Suprapubic skin (tissue), 4 donors: ENCODE data around the gene CCDC106. TPM values are rescaled to one million over a fixed set of nuclear protein-coding genes. Genes with fewer than 3 reads are reported as not detected.

ENCODE experiments used
- DNase-seq, 2 donors: peaks; one replicate each; pipeline ENCODE4 v3.0.0-alpha.2; 2019; ENCODE audit warnings: low spot score in 2 of 2
- H3K27ac ChIP-seq: fragments of 200-600 bp; sonication (generic); one replicate; pipeline ENCODE4 v1.5.1; 2019
- H3K27me3 ChIP-seq: fragments of 200-600 bp; sonication (generic); one replicate; pipeline ENCODE4 v1.5.1; 2019
- H3K36me3 ChIP-seq: fragments of 200-600 bp; sonication (generic); one replicate; pipeline ENCODE4 v1.5.1; 2019
- H3K4me1 ChIP-seq: fragments of 200-600 bp; sonication (generic); one replicate; pipeline ENCODE4 v1.5.1; 2019
- H3K4me3 ChIP-seq: fragments of 200-600 bp; sonication (generic); one replicate; pipeline ENCODE4 v1.5.1; 2019; ENCODE audit warnings: mild to moderate bottlenecking
- H3K9me3 ChIP-seq: fragments of 200-600 bp; sonication (generic); one replicate; pipeline ENCODE4 v1.5.1; 2019
- CTCF ChIP-seq, 2 donors: fragments of 200-600 bp in 1 of 2; fragments of 450-650 bp in 1 of 2; sonication (generic) in 1 of 2; IDR thresholded peaks; one replicate each; pipeline ENCODE4 v1.5.1; 2016 to 2019; ENCODE audit warnings: antibody characterized with exemption in 2 of 2, mild to moderate bottlenecking in 1 of 2, moderate library complexity in 1 of 2
- EP300 ChIP-seq: sonication (generic); formaldehyde crosslinking; IDR thresholded peaks from one replicate; pipeline ENCODE4 v1.6.1; 2017; ENCODE audit warnings: antibody characterized with exemption
- POLR2A ChIP-seq, 2 donors: fragments of 450-650 bp; IDR thresholded peaks; one replicate each; pipeline ENCODE4 v1.6.1; 2017; ENCODE audit warnings: antibody characterized with exemption in 2 of 2, mild to moderate bottlenecking in 2 of 2, moderate library complexity in 2 of 2
- POLR2AphosphoS5 ChIP-seq, 3 donors: sonication (generic); formaldehyde crosslinking; IDR thresholded peaks; one replicate each; pipeline ENCODE4 v1.6.1; 2017; ENCODE audit warnings: antibody characterized with exemption in 3 of 3
- WGBS: methylation state at CpG from one replicate; pipeline ENCODE4 v1.1.5; 2018; 5-methylcytosine and 5-hydroxymethylcytosine counted together
- total RNA-seq, 4 donors: library from RNA; depleted of rRNA; stranded (reverse); fragments of >200 nt; gene quantifications; one replicate each; pipeline ENCODE4 v1.1.0, GENCODE V29; 2016

Gene CCDC106
- total RNA-seq, 4 donors from 2014 or later = 6.2 to 18.3 (median 8.5) TPM

GRCh38 chr19:55605637-55606470 is 42.2 kb upstream of the CCDC106 start, which contains the start of gene ZNF865:
Gene ZNF865, plus strand, starts transcription at chr19:55605647. Its CDS starts 7,972 bp downstream, at chr19:55613619.
- H3K4me1 ChIP-seq = peaks cover 43% of the 10 kb centered on the region
- no peaks in the 10 kb centered on the region for H3K27me3 ChIP-seq
- H3K36me3 ChIP-seq = peaks cover 27% of the 10 kb centered on the region
- peak; percentile 86 to 88 for DNase-seq
- no peaks in the 10 kb centered on the region for H3K9me3 ChIP-seq
- TF ChIP-seq CTCF (IDR thresholded peaks at IDR 0.05) (peak; percentile 20 to 65), POLR2A (IDR thresholded peaks at IDR 0.05) (no peak)
- H3K27ac ChIP-seq = peak within 1 kb of the TSS; percentile 81
- under 1% methylated on average over 19 of the region's 44 CpGs for WGBS
- peak within 1 kb of the TSS; percentile 69 for H3K4me3 ChIP-seq

GRCh38 chr19:55606471-55606787 is 41.6 kb upstream of the CCDC106 start:
- Histone ChIP-seq H3K36me3 (peaks cover 27% of the 10 kb centered on the region), H3K4me3 (peak overlapping the region; percentile 69), H3K27ac (no peak overlapping the region), H3K27me3 (no peaks in the 10 kb centered on the region), H3K4me1 (peaks cover 43% of the 10 kb centered on the region), H3K9me3 (no peaks in the 10 kb centered on the region)
- WGBS = 12% methylated on average over 12 of the region's 12 CpGs
- no peak for DNase-seq
- TF ChIP-seq EP300 (no peak), CTCF (IDR thresholded peaks at IDR 0.05) (no peak), POLR2A (IDR thresholded peaks at IDR 0.05) (no peak), POLR2AphosphoS5 (IDR thresholded peaks at IDR 0.05) (no peak)

GRCh38 chr19:55606817-55607216 is 41.2 kb upstream of the CCDC106 start:
- DNase-seq = no peak
- 66% methylated on average over 9 of the region's 9 CpGs for WGBS
- Histone ChIP-seq H3K36me3 (peaks cover 27% of the 10 kb centered on the region), H3K27ac (no peak overlapping the region), H3K4me1 (peaks cover 44% of the 10 kb centered on the region), H3K9me3 (no peaks in the 10 kb centered on the region), H3K27me3 (no peaks in the 10 kb centered on the region), H3K4me3 (no peak overlapping the region)
- TF ChIP-seq POLR2AphosphoS5 (IDR thresholded peaks at IDR 0.05) = no peak
- TF ChIP-seq CTCF (IDR thresholded peaks at IDR 0.05) = no peak
- TF ChIP-seq EP300 = no peak
- TF ChIP-seq POLR2A (IDR thresholded peaks at IDR 0.05) = no peak

- Histone ChIP-seq H3K36me3 (peaks cover 29% of the 10 kb centered on the region), H3K4me1 (peaks cover 37% of the 10 kb centered on the region), H3K27ac (no peak overlapping the region), H3K27me3 (no peaks in the 10 kb centered on the region), H3K9me3 (no peaks in the 10 kb centered on the region), H3K4me3 (no peak overlapping the region)
- DNase-seq = no peak
- WGBS = 95% methylated on average over 5 of the region's 5 CpGs
- TF ChIP-seq EP300 (no peak), CTCF (IDR thresholded peaks at IDR 0.05) (no peak), POLR2A (IDR thresholded peaks at IDR 0.05) (no peak), POLR2AphosphoS5 (IDR thresholded peaks at IDR 0.05) (no peak)
Observed at GRCh38 chr19:55609326-55609725, 38.7 kb upstream of the CCDC106 start.

- H3K4me3 ChIP-seq = no peak overlapping the region
- WGBS = 75% methylated on average over 12 of the region's 15 CpGs
- H3K27ac ChIP-seq = no peak overlapping the region
- no peak for DNase-seq
- H3K4me1 ChIP-seq = peaks cover 25% of the 10 kb centered on the region
- TF ChIP-seq CTCF (IDR thresholded peaks at IDR 0.05) (no peak), EP300 (no peak), POLR2A (IDR thresholded peaks at IDR 0.05) (no peak), POLR2AphosphoS5 (IDR thresholded peaks at IDR 0.05) (no peak)
- H3K9me3 ChIP-seq = no peaks in the 10 kb centered on the region
- no peaks in the 10 kb centered on the region for H3K27me3 ChIP-seq
- H3K36me3 ChIP-seq = peaks cover 50% of the 10 kb centered on the region
Observed at GRCh38 chr19:55611300-55611982, 36.6 kb upstream of the CCDC106 start.
